NCI-H2227 (cell line): ENCODE data around the gene SEPTIN2.
A peak's percentile ranks its signal among the peaks of the same experiment; 100 is the strongest.
"Not testable (repeated sequence)": the region's sequence is repeated elsewhere in the genome, so short reads cannot be mapped to it uniquely, and the experiment has no call there.

Experiments
- DNase-seq: peaks from one replicate; lab custom pipeline; 2025; ENCODE audit not compliant: unreplicated experiment; lab: John Stamatoyannopoulos, UW

Gene SEPTIN2

GRCh38 chr2:241350530-241350877 is 34.8 kb downstream of the SEPTIN2 start:
- no peak for DNase-seq

- DNase-seq, result no peak
Measured at GRCh38 chr2:241350878-241351639, 35.3 kb downstream of the SEPTIN2 start.

GRCh38 chr2:241351640-241352031 is 35.9 kb downstream of the SEPTIN2 start:
- DNase-seq, result no peak

- no peak for DNase-seq
Measured at GRCh38 chr2:241352227-241352626, 36.5 kb downstream of the SEPTIN2 start.

GRCh38 chr2:241354668-241355658 is 39.2 kb downstream of the SEPTIN2 start:
- DNase-seq, result peak; percentile 80

- peak; percentile 99 for DNase-seq
Measured at GRCh38 chr2:241355983-241356870, 40.5 kb downstream of the SEPTIN2 start, which contains the start of gene FARP2. TSS of gene FARP2 (plus strand) at chr2:241356285. CDS start at chr2:241373108, 16,823 bp downstream.

- no peak for DNase-seq
Measured at GRCh38 chr2:241356871-241357260, 41.1 kb downstream of the SEPTIN2 start.

GRCh38 chr2:241357531-241357930 is 41.8 kb downstream of the SEPTIN2 start:
- DNase-seq, result peak; percentile 7

GRCh38 chr2:241358470-241358869 is 42.7 kb downstream of the SEPTIN2 start:
- DNase-seq, result no peak

GRCh38 chr2:241359481-241360045 is 43.8 kb downstream of the SEPTIN2 start:
- no peak for DNase-seq

GRCh38 chr2:241363426-241363825 is 47.7 kb downstream of the SEPTIN2 start:
- no peak for DNase-seq

GRCh38 chr2:241364781-241365180 is 49.1 kb downstream of the SEPTIN2 start:
- DNase-seq, result no peak

GRCh38 chr2:241366678-241367077 is 51.0 kb downstream of the SEPTIN2 start:
- no peak for DNase-seq

- DNase-seq, result no peak
Measured at GRCh38 chr2:241368643-241369042, 52.9 kb downstream of the SEPTIN2 start.

GRCh38 chr2:241372361-241372992 is 56.8 kb downstream of the SEPTIN2 start:
- no peak for DNase-seq

GRCh38 chr2:241373446-241373845 is 57.7 kb downstream of the SEPTIN2 start:
- no peak for DNase-seq

GRCh38 chr2:241373906-241374305 is 58.2 kb downstream of the SEPTIN2 start:
- DNase-seq, result not testable (repeated sequence)

- no peak for DNase-seq
Measured at GRCh38 chr2:241375300-241375699, 59.6 kb downstream of the SEPTIN2 start.

- no peak for DNase-seq
Measured at GRCh38 chr2:241376808-241377207, 61.1 kb downstream of the SEPTIN2 start.

- no peak for DNase-seq
Measured at GRCh38 chr2:241378816-241379215, 63.1 kb downstream of the SEPTIN2 start.
